Body of pancreas (tissue), 4 donors: ENCODE results near the gene FBL.
"Not testable (repeated sequence)": the region's sequence is repeated elsewhere in the genome, so short reads cannot be mapped to it uniquely, and the experiment has no call there.

Experiments
- CTCF ChIP-seq, 7 experiments: fragments of 450-650 bp in 4 of 7; fragments of 200-600 bp in 3 of 7; sonication (generic) in 3 of 7; IDR thresholded peaks; one replicate each; pipeline ENCODE4 v1.5.1; 2016 to 2019; ENCODE audit warnings: antibody characterized with exemption in 7 of 7
- POLR2A ChIP-seq, 3 donors: fragments of 450-650 bp; IDR thresholded peaks; one replicate each; pipeline ENCODE4 v1.6.1; 2016; ENCODE audit warnings: antibody characterized with exemption in 3 of 3, mild to moderate bottlenecking in 2 of 3

DNA sequence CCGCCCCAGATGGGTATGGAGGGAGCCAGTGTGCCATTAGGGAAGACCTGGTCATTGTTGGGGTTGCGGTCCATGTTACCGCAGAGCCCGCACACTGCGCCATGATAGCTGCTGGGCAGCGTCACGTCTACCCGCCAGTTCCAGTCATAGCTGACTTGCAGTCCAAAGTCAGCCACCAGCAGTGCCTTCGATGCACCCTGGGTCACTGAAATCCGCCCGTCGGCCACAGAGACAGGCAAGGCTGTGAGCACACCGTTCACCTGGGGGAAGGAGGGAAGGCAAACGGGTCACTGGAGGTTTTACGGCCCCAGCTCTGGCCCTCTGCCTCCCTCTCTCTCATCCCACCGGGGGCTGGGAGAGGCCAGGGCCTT is 48.0 kb upstream of the FBL start:
- TF ChIP-seq CTCF, POLR2A (IDR thresholded peaks at IDR 0.05): not testable (repeated sequence)
